SK-N-SH (cell line): ENCODE measurements around the gene WASF2. TPM values are rescaled to one million over a fixed set of nuclear protein-coding genes. Genes with fewer than 3 reads are reported as not detected.
A peak's percentile ranks its signal among the peaks of the same experiment; 100 is the strongest.

Source experiments
- CTCF ChIA-PET: fragments of 300-600, 350-600 bp; formaldehyde crosslinking; extraction: SDS; loops from one replicate; lab custom pipeline; 2021; lab: Yijun Ruan, JAX
- POLR2A ChIA-PET: fragments of 350-600 bp; sonication (Branson Sonifier 250); formaldehyde crosslinking; extraction: SDS; loops from one replicate; lab custom pipeline; 2020; ENCODE audit warnings: antibody characterized with exemption, inconsistent platforms; lab: Yijun Ruan, JAX
- DNase-seq: peaks from one replicate; pipeline ENCODE4 v3.0.0; 2012
- H2AFZ ChIP-seq: fragments of 200-600 bp; sonication (generic); 2 replicates; pipeline ENCODE4 v1.8.1; 2016; ENCODE audit warnings: antibody characterized with exemption, mild to moderate bottlenecking, low read depth
- H3F3A ChIP-seq: fragments of 200-600 bp; sonication (generic); replicated peaks from 2 replicates; pipeline ENCODE3; 2016; ENCODE audit warnings: antibody characterized with exemption, mild to moderate bottlenecking; ENCODE audit not compliant: insufficient read depth
- H3K27ac ChIP-seq, 2 experiments: fragments of 200-500 bp in 1 of 2; fragments of 200-600 bp in 1 of 2; sonication (Bioruptor generic) in 1 of 2; sonication (generic), shearing (Covaris generic) in 1 of 2; 2 replicates each; pipeline versions ENCODE4 v1.5.1 to v1.6.1; 2014 to 2016; ENCODE audit warnings: low read depth in 2 of 2, inconsistent platforms in 1 of 2, low read length in 1 of 2, mild to moderate bottlenecking in 1 of 2, mixed read lengths in 1 of 2
- H3K27me3 ChIP-seq: fragments of 200-600 bp; sonication (generic), shearing (Covaris generic); 2 replicates; pipeline ENCODE4 v1.6.1; 2016; ENCODE audit warnings: mixed run types; ENCODE audit not compliant: insufficient read depth
- H3K36me3 ChIP-seq, 2 experiments: fragments of 200-500 bp in 1 of 2; fragments of 200-600 bp in 1 of 2; sonication (Bioruptor generic) in 1 of 2; sonication (generic) in 1 of 2; replicated peaks in 1 of 2; 2 replicates each; pipeline versions ENCODE3 to v1.5.1; 2014 to 2016; ENCODE audit warnings: low read length in 1 of 2, mild to moderate bottlenecking in 1 of 2; ENCODE audit not compliant: insufficient read depth in 2 of 2, control insufficient read depth in 1 of 2
- H3K4me1 ChIP-seq, 2 experiments: fragments of 200-500 bp in 1 of 2; fragments of 200-600 bp in 1 of 2; sonication (Bioruptor generic) in 1 of 2; sonication (generic), shearing (Covaris generic) in 1 of 2; 2 replicates each; pipeline versions ENCODE4 v1.5.1 to v1.6.1; 2014 to 2016; ENCODE audit warnings: low read depth in 1 of 2, low read length in 1 of 2, mixed run types in 1 of 2; ENCODE audit not compliant: insufficient read depth in 2 of 2, control insufficient read depth in 1 of 2
- H3K4me2 ChIP-seq: fragments of 200-600 bp; sonication (generic), shearing (Covaris generic); 2 replicates; pipeline ENCODE4 v1.6.1; 2017; ENCODE audit warnings: mixed run types
- H3K4me3 ChIP-seq, 2 experiments: fragments of 200-500 bp in 1 of 2; fragments of 200-600 bp in 1 of 2; sonication (Bioruptor generic) in 1 of 2; sonication (generic), shearing (Covaris generic) in 1 of 2; 2 replicates each; pipeline versions ENCODE4 v1.5.1 to v1.8.1; 2014 to 2016; ENCODE audit warnings: low read depth in 2 of 2, inconsistent platforms in 1 of 2, low read length in 1 of 2, mild to moderate bottlenecking in 1 of 2, mixed read lengths in 1 of 2, moderate library complexity in 1 of 2
- H3K79me2 ChIP-seq: fragments of 200-600 bp; sonication (generic); 2 replicates; pipeline ENCODE4 v1.8.1; 2017; ENCODE audit warnings: mild to moderate bottlenecking; ENCODE audit not compliant: insufficient read depth
- H3K9ac ChIP-seq: fragments of 200-600 bp; sonication (generic); 2 replicates; pipeline ENCODE4 v1.6.1; 2017; ENCODE audit warnings: mixed run types
- H3K9me2 ChIP-seq: fragments of 200-600 bp; sonication (generic); 2 replicates; pipeline ENCODE4 v1.6.1; 2017; ENCODE audit warnings: mixed run types
- H3K9me3 ChIP-seq: fragments of 200-600 bp; sonication (generic); 2 replicates; pipeline ENCODE4 v1.6.1; 2017; ENCODE audit warnings: mixed run types, mild to moderate bottlenecking, moderate library complexity
- H4K20me1 ChIP-seq: fragments of 200-600 bp; sonication (generic); 2 replicates; pipeline ENCODE4 v1.6.1; 2017; ENCODE audit warnings: mild to moderate bottlenecking, mixed run types; ENCODE audit not compliant: insufficient read depth
- ELF1 ChIP-seq: IDR thresholded peaks from 2 replicates; pipeline ENCODE4 v1.4.0; 2012
- EP300 ChIP-seq, 2 experiments: IDR thresholded peaks; 2 replicates each; pipeline versions ENCODE4 v1.4.0 to v1.6.1; 2012; ENCODE audit warnings: borderline replicate concordance in 1 of 2, low read depth in 1 of 2, low read length in 1 of 2
- EZH2phosphoT487 ChIP-seq: fragments of 200-600 bp; sonication (generic); IDR thresholded peaks from 2 replicates; pipeline ENCODE4 v1.6.1; 2017; ENCODE audit warnings: low read depth, mixed run types, mild to moderate bottlenecking, antibody characterized with exemption, moderate library complexity, borderline replicate concordance
- FOSL2 ChIP-seq: IDR thresholded peaks from 2 replicates; pipeline ENCODE4 v1.4.0; 2012; ENCODE audit warnings: low read depth, mild to moderate bottlenecking, moderate library complexity, borderline replicate concordance
- FOXJ3 ChIP-seq: sonication (generic); formaldehyde crosslinking; IDR thresholded peaks from 2 replicates; pipeline ENCODE4 v1.5.1; 2020; ENCODE audit warnings: mild to moderate bottlenecking, missing genetic modification reagents
- GABPA ChIP-seq: IDR thresholded peaks from 2 replicates; pipeline ENCODE4 v1.4.0; 2012; ENCODE audit warnings: low read depth, mild to moderate bottlenecking
- JUND ChIP-seq: IDR thresholded peaks from 2 replicates; pipeline ENCODE4 v1.4.0; 2012
- NFIC ChIP-seq: IDR thresholded peaks from 2 replicates; pipeline ENCODE4 v1.4.0; 2012; ENCODE audit warnings: borderline replicate concordance
- PBX3 ChIP-seq: IDR thresholded peaks from 2 replicates; pipeline ENCODE4; 2012
- POLR2AphosphoS5 ChIP-seq: IDR thresholded peaks from 2 replicates; pipeline ENCODE4 v1.6.1; 2012; ENCODE audit warnings: low read depth, low read length
- RAD21 ChIP-seq: IDR thresholded peaks from 2 replicates; pipeline ENCODE4 v1.6.1; 2012; ENCODE audit warnings: mild to moderate bottlenecking, low read length
- RCOR1 ChIP-seq: fragments of 150-350 bp; IDR thresholded peaks from 2 replicates; pipeline ENCODE4 v1.6.1; 2017; ENCODE audit warnings: antibody characterized with exemption, low read length
- RFX5 ChIP-seq: IDR thresholded peaks from 2 replicates; pipeline ENCODE4 v1.6.1; 2012; ENCODE audit warnings: mild to moderate bottlenecking, improper control_type of control experiment, low read length
- TAF1 ChIP-seq: IDR thresholded peaks from 2 replicates; pipeline ENCODE4 v1.6.1; 2012; ENCODE audit warnings: low read depth, mild to moderate bottlenecking, low read length, moderate library complexity, borderline replicate concordance
- TCF12 ChIP-seq: IDR thresholded peaks from 2 replicates; pipeline ENCODE4 v1.4.0; 2012
- TEAD4 ChIP-seq: IDR thresholded peaks from 2 replicates; pipeline ENCODE4 v1.4.0; 2012; ENCODE audit warnings: mild to moderate bottlenecking, borderline replicate concordance; ENCODE audit not compliant: insufficient read depth
- WGBS: methylation state at CpG from one replicate; pipeline ENCODE4 v1.1.6; 2017; ENCODE audit warnings: low lambda C conversion rate; 5-methylcytosine and 5-hydroxymethylcytosine counted together
- polyA plus RNA-seq, 3 experiments: library from polyadenylated mRNA; depleted of rRNA; stranded (reverse); fragments of >200 nt; gene quantifications; 2 replicates each; pipeline ENCODE4 v1.2.3, GENCODE V29; 2012
- TF ChIP-seq, protein P1 (sequence below): fragments of 150-350 bp; IDR thresholded peaks from 2 replicates; pipeline ENCODE4 v1.6.1; 2017; ENCODE audit warnings: antibody characterized with exemption, low read length, low read depth, borderline replicate concordance

WASF2 gene
- polyA plus RNA-seq, 1 of the 3 experiments (the other 2 are of a cell fraction) = 27.1 TPM

DNA sequence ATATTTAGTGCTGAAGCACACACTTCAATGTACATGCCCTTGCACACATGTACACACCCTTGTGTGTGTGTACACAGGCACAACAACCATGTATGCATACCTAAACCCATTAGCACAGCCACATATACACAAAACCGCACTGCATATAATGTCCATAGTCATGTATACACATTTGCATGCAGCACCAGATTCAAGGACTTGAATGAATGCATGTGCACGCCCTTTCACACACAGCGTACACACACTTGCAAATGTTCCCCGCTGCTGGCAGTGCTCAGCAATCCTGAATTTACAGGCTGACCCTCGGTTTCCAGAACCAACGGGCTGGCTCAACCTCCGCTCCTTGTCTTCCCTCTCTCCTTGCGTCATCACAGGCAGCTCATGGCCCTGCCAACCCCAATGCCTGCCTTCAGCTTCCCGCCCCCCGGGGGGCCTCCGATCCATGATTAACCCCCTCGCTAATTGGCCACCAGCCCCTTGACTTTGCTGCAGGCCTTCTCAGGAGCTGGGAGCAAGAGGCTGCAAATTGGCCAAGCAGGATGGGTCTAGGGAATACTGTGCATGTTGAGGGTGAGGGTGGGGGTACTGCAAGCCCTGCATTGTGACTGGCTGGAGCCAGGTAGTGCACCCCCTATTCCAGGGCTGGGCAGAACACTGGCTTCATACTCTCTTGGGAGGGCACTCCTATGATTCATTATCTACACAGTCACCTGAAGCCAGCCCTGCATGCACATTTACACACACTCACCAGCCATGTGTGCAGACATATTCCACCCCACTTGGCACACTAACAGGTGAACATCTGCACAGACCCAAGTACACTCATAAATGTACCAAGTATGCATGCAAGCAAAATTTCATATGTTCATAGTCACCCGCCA, 89.6 kb downstream of the WASF2 start:
- H3K27ac ChIP-seq = no peak overlapping the region
- H2AFZ ChIP-seq = no peak overlapping the region
- H4K20me1 ChIP-seq = no peaks in the 10 kb centered on the region
- POLR2A ChIA-PET = no interaction called here
- no peaks in the 10 kb centered on the region for H3K27me3 ChIP-seq
- CTCF ChIA-PET = interaction anchor here (0.9 to 20.0 kb wide), 8 partner anchors 8 to 356 kb away, joined by 3 to 731 read pairs (median 8); partner anchors contain the start of gene AHDC1
- H3K4me3 ChIP-seq = no peak overlapping the region
- H3K4me2 ChIP-seq = no peak overlapping the region
- WGBS = 87% methylated on average over 13 of the region's 13 CpGs
- DNase-seq = peak; percentile 22
- peak; percentile 18; the same call in 1 of the 2 replicates for TF ChIP-seq POLR2AphosphoS5
- TF ChIP-seq FOXJ3 (CRISPR knock-in tag) = no peak
- TF ChIP-seq NFIC = no peak
- no peak for TF ChIP-seq TAF1
- no peaks in the 10 kb centered on the region for H3K79me2 ChIP-seq
- H3K9ac ChIP-seq = no peak overlapping the region
- H3F3A ChIP-seq = peaks cover 6% of the 10 kb centered on the region
- H3K36me3 ChIP-seq = peaks cover 4 to 10% of the 10 kb centered on the region in 2 experiments
- H3K9me3 ChIP-seq = no peaks in the 10 kb centered on the region
- peaks cover 0 to 9% of the 10 kb centered on the region in 2 experiments; a peak in 1 of 4 replicates for H3K4me1 ChIP-seq
- no peaks in the 10 kb centered on the region for H3K9me2 ChIP-seq

GRCh38 chr1:27399251-27400025, 90.5 kb downstream of the WASF2 start:
- ChIA-PET POLR2A (no interaction called here), CTCF (interaction anchor here (0.7 to 20.0 kb wide), 6 partner anchors 14 to 355 kb away, joined by 3 to 731 read pairs (median 6); partner anchors contain the start of gene AHDC1)
- Histone ChIP-seq H3F3A (peaks cover 15% of the 10 kb centered on the region), H3K4me3 (no peak overlapping the region), H3K27ac (no peak overlapping the region), H3K27me3 (no peaks in the 10 kb centered on the region), H3K4me2 (no peak overlapping the region), H3K9me2 (no peaks in the 10 kb centered on the region), H3K4me1 (peaks cover 0 to 11% of the 10 kb centered on the region in 2 experiments; a peak in 1 of 4 replicates), H3K9me3 (no peaks in the 10 kb centered on the region), H2AFZ (no peak overlapping the region), H3K79me2 (no peaks in the 10 kb centered on the region), H4K20me1 (no peaks in the 10 kb centered on the region), H3K9ac (no peak overlapping the region), H3K36me3 (peaks cover 3 to 4% of the 10 kb centered on the region in 2 experiments)
- no peak for TF ChIP-seq GABPA
- no peak for TF ChIP-seq RAD21
- TF ChIP-seq RCOR1 = no peak
- TF ChIP-seq EZH2phosphoT487 = no peak
- TF ChIP-seq TEAD4 = no peak
- TF ChIP-seq FOSL2 = no peak
- no peak for TF ChIP-seq EP300 (IDR thresholded peaks at IDR 0.05; ENCODE audit: borderline replicate concordance in 1 of 2, low read depth in 1 of 2, low read length in 1 of 2)
- no peak for TF ChIP-seq FOXJ3 (CRISPR knock-in tag)
- no peak for TF ChIP-seq NFIC
- no peak for TF ChIP-seq PBX3
- TF ChIP-seq RFX5 = no peak
- no peak for TF ChIP-seq TCF12
- no peak for TF ChIP-seq ELF1
- TF ChIP-seq, protein P1, sequence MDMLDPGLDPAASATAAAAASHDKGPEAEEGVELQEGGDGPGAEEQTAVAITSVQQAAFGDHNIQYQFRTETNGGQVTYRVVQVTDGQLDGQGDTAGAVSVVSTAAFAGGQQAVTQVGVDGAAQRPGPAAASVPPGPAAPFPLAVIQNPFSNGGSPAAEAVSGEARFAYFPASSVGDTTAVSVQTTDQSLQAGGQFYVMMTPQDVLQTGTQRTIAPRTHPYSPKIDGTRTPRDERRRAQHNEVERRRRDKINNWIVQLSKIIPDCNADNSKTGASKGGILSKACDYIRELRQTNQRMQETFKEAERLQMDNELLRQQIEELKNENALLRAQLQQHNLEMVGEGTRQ = no peak
- TF ChIP-seq JUND = no peak
- peak; percentile 22 for DNase-seq
- WGBS = 93% methylated on average over 15 of the region's 19 CpGs
